Keratinocyte (primary cell): ENCODE results near the gene ICOS.

Experiments used
- EZH2 ChIP-seq: IDR thresholded peaks from one replicate; pipeline ENCODE4 v1.6.1; 2012; ENCODE audit warnings: inconsistent platforms, mild to moderate bottlenecking, low read length, moderate library complexity
- TF ChIP-seq, protein P1 (sequence below), 3 experiments: IDR thresholded peaks in 1 of 3; conservative IDR thresholded peaks in 1 of 3; optimal IDR thresholded peaks in 1 of 3; 2 replicates in 2 of 3; 3 replicates in 1 of 3; pipeline versions ENCODE3 to v1.5.1; 2011; ENCODE audit warnings: low read length in 3 of 3, mild to moderate bottlenecking in 3 of 3, moderate library complexity in 2 of 3, control low read depth in 1 of 3, inconsistent platforms in 1 of 3; ENCODE audit not compliant: insufficient read depth in 2 of 3; ENCODE audit errors: extremely low read depth in 1 of 3

DNA sequence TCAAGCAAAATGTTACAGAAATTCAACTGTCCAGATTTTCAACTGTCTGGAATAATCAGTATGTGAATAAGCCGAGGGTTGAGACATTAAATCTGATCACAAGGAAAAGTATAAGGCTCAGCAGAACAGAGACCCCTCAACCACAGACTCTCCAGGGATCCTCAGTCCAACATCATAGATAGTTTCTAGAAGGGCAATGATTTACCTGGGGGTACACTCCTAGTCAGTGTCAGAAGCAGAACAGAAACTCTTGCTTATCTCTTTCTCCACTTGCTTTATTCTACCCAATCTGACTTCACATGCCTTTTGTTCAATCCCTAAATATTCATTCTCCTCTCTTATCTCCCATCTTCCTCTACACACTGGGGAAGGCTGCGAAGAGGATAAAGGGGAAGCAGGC is 36.4 kb downstream of the ICOS start:
- TF ChIP-seq, protein P1, sequence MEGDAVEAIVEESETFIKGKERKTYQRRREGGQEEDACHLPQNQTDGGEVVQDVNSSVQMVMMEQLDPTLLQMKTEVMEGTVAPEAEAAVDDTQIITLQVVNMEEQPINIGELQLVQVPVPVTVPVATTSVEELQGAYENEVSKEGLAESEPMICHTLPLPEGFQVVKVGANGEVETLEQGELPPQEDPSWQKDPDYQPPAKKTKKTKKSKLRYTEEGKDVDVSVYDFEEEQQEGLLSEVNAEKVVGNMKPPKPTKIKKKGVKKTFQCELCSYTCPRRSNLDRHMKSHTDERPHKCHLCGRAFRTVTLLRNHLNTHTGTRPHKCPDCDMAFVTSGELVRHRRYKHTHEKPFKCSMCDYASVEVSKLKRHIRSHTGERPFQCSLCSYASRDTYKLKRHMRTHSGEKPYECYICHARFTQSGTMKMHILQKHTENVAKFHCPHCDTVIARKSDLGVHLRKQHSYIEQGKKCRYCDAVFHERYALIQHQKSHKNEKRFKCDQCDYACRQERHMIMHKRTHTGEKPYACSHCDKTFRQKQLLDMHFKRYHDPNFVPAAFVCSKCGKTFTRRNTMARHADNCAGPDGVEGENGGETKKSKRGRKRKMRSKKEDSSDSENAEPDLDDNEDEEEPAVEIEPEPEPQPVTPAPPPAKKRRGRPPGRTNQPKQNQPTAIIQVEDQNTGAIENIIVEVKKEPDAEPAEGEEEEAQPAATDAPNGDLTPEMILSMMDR (optimal IDR thresholded peaks at IDR 0.05 in 1 of 3, IDR thresholded peaks at IDR 0.05 in 1 of 3, conservative IDR thresholded peaks at IDR 0.05 in 1 of 3; ENCODE audit: extremely low read depth in 1 of 3, insufficient read depth in 2 of 3, low read length in 3 of 3): no peak
- TF ChIP-seq EZH2: no peak
